Measurements from ENCODE around the gene MAGIX. TPM values are rescaled to one million over a fixed set of nuclear protein-coding genes. Genes with fewer than 3 reads are reported as not detected.

The MAGIX gene
- polyA plus RNA-seq, 1 donor, result 2.7 TPM

GRCh38 chrX:49208399-49208798, 45.8 kb downstream of the MAGIX start:
- no peak for DNase-seq

GRCh38 chrX:49209434-49210251, 47.1 kb downstream of the MAGIX start:
- DNase-seq, result no peak

GRCh38 chrX:49210406-49210805, 47.8 kb downstream of the MAGIX start:
- DNase-seq, result no peak

- DNase-seq, result no peak
Measured at GRCh38 chrX:49211074-49211473, 48.5 kb downstream of the MAGIX start.

- DNase-seq, result no peak
Measured at GRCh38 chrX:49212209-49212608, 49.7 kb downstream of the MAGIX start.

GRCh38 chrX:49212861-49213260, 50.3 kb downstream of the MAGIX start:
- no peak for DNase-seq

GRCh38 chrX:49214416-49214815, 51.9 kb downstream of the MAGIX start:
- no peak for DNase-seq

- DNase-seq, result no peak
Measured at GRCh38 chrX:49214996-49215526, 52.5 kb downstream of the MAGIX start.

Other genes starting within 250 kb of the MAGIX start
- gene PIM2, start 243.7 kb upstream of the MAGIX start, polyA plus RNA-seq (ENCODE audit: insufficient read length), result 2.1 TPM
- gene OTUD5, start 205.2 kb upstream of the MAGIX start, polyA plus RNA-seq (ENCODE audit: insufficient read length), result 41.6 TPM
- 1.4 TPM for gene KCND1, start 190.9 kb upstream of the MAGIX start, polyA plus RNA-seq (ENCODE audit: insufficient read length)
- gene GRIPAP1, start 160.5 kb upstream of the MAGIX start, polyA plus RNA-seq (ENCODE audit: insufficient read length), result 22.0 TPM
- 22.2 TPM for gene TFE3, start 119.4 kb upstream of the MAGIX start, polyA plus RNA-seq (ENCODE audit: insufficient read length)
- gene CCDC120, start 103.8 kb upstream of the MAGIX start, polyA plus RNA-seq (ENCODE audit: insufficient read length), result 4.6 TPM
- 20.3 TPM for gene PRAF2, start 88.8 kb upstream of the MAGIX start, polyA plus RNA-seq (ENCODE audit: insufficient read length)
- 34.5 TPM for gene WDR45, start 82.9 kb upstream of the MAGIX start, polyA plus RNA-seq (ENCODE audit: insufficient read length)
- 18.4 TPM for gene GPKOW, start 39.0 kb upstream of the MAGIX start, polyA plus RNA-seq (ENCODE audit: insufficient read length)
- gene PLP2, start 9.1 kb downstream of the MAGIX start, polyA plus RNA-seq (ENCODE audit: insufficient read length), result 148 TPM
- 4.3 TPM for gene PRICKLE3, start 23.6 kb downstream of the MAGIX start, polyA plus RNA-seq (ENCODE audit: insufficient read length)
- 1.0 TPM for gene SYP, start 37.4 kb downstream of the MAGIX start, polyA plus RNA-seq (ENCODE audit: insufficient read length)
- not detected for gene CACNA1F, start 70.6 kb downstream of the MAGIX start, polyA plus RNA-seq (ENCODE audit: insufficient read length)
- gene CCDC22, start 72.7 kb downstream of the MAGIX start, polyA plus RNA-seq (ENCODE audit: insufficient read length), result 13.9 TPM
- 0.66 TPM for gene FOXP3, start 102.0 kb downstream of the MAGIX start, polyA plus RNA-seq (ENCODE audit: insufficient read length)
- 10.2 TPM for gene PPP1R3F, start 107.0 kb downstream of the MAGIX start, polyA plus RNA-seq (ENCODE audit: insufficient read length)
- gene GAGE10, start 140.9 kb downstream of the MAGIX start, polyA plus RNA-seq (ENCODE audit: insufficient read length), result not detected
- gene GAGE12J, start 159.3 kb downstream of the MAGIX start, polyA plus RNA-seq (ENCODE audit: insufficient read length), result not detected
- gene GAGE13, start 168.8 kb downstream of the MAGIX start, polyA plus RNA-seq (ENCODE audit: insufficient read length), result not detected

All from hindlimb muscle (tissue), 1 donor.